ENCODE data around the gene IGSF9B. TPM values are rescaled to one million over a fixed set of nuclear protein-coding genes. Genes with fewer than 3 reads are reported as not detected.

Gene IGSF9B
- total and polyA plus RNA-seq, 9 donors = 4.7 to 17.1 (median 13.4) TPM

GRCh38 chr11:133974836-133975487, 18.2 kb upstream of the IGSF9B start:
- Histone ChIP-seq H3K27me3 (ENCODE audit: control insufficient read depth, insufficient read depth, low read length) (peaks cover 21% of the 10 kb centered on the region), H3K4me1 (ENCODE audit: control insufficient read depth, insufficient read depth, low read length) (no peaks in the 10 kb centered on the region), H3K9me3 (replicated peaks; ENCODE audit: control insufficient read depth, low read depth, low read length) (no peaks in the 10 kb centered on the region), H3K27ac (ENCODE audit: low read length) (no peak overlapping the region), H3K4me3 (ENCODE audit: low read length) (no peak overlapping the region), H3K36me3 (ENCODE audit: control insufficient read depth, insufficient read depth, low read length) (no peaks in the 10 kb centered on the region)
- DNase-seq = no peak
- WGBS (ENCODE audit: insufficient coverage) = 67% methylated on average over 12 of the region's 14 CpGs

- WGBS (ENCODE audit: insufficient coverage) = 44% methylated on average over 5 of the region's 11 CpGs
- no peak overlapping the region for H3K27ac ChIP-seq (ENCODE audit: low read length)
- H3K27me3 ChIP-seq (ENCODE audit: control insufficient read depth, insufficient read depth, low read length) = peaks cover 28% of the 10 kb centered on the region
- DNase-seq = no peak
- peaks cover 3% of the 10 kb centered on the region for H3K4me1 ChIP-seq (ENCODE audit: control insufficient read depth, insufficient read depth, low read length)
- H3K4me3 ChIP-seq (ENCODE audit: low read length) = no peak overlapping the region
- H3K36me3 ChIP-seq (ENCODE audit: control insufficient read depth, insufficient read depth, low read length) = no peaks in the 10 kb centered on the region
- no peaks in the 10 kb centered on the region for H3K9me3 ChIP-seq (replicated peaks; ENCODE audit: control insufficient read depth, low read depth, low read length)
Observed at GRCh38 chr11:133971881-133972280, 15.1 kb upstream of the IGSF9B start.

- no peaks in the 10 kb centered on the region for H3K36me3 ChIP-seq (ENCODE audit: control insufficient read depth, insufficient read depth, low read length)
- no peak for DNase-seq
- H3K27ac ChIP-seq (ENCODE audit: low read length) = no peak overlapping the region
- WGBS (ENCODE audit: insufficient coverage) = 83% methylated on average over 6 of the region's 11 CpGs
- H3K4me1 ChIP-seq (ENCODE audit: control insufficient read depth, insufficient read depth, low read length) = peaks cover 3% of the 10 kb centered on the region
- H3K9me3 ChIP-seq (replicated peaks; ENCODE audit: control insufficient read depth, low read depth, low read length) = no peaks in the 10 kb centered on the region
- no peak overlapping the region for H3K4me3 ChIP-seq (ENCODE audit: low read length)
- H3K27me3 ChIP-seq (ENCODE audit: control insufficient read depth, insufficient read depth, low read length) = peaks cover 25% of the 10 kb centered on the region
Observed at GRCh38 chr11:133969112-133969511, 12.3 kb upstream of the IGSF9B start.

- DNase-seq = no peak
- Histone ChIP-seq H3K4me1 (ENCODE audit: control insufficient read depth, insufficient read depth, low read length) (peaks cover 3% of the 10 kb centered on the region), H3K36me3 (ENCODE audit: control insufficient read depth, insufficient read depth, low read length) (no peaks in the 10 kb centered on the region), H3K27ac (ENCODE audit: low read length) (no peak overlapping the region), H3K4me3 (ENCODE audit: low read length) (no peak overlapping the region), H3K9me3 (replicated peaks; ENCODE audit: control insufficient read depth, low read depth, low read length) (no peaks in the 10 kb centered on the region), H3K27me3 (ENCODE audit: control insufficient read depth, insufficient read depth, low read length) (peaks cover 25% of the 10 kb centered on the region)
- WGBS (ENCODE audit: insufficient coverage) = 37% methylated on average over 4 of the region's 6 CpGs
Observed at GRCh38 chr11:133968300-133968699, 11.5 kb upstream of the IGSF9B start.

- H3K4me1 ChIP-seq (ENCODE audit: control insufficient read depth, insufficient read depth, low read length) = peaks cover 3% of the 10 kb centered on the region
- H3K9me3 ChIP-seq (replicated peaks; ENCODE audit: control insufficient read depth, low read depth, low read length) = no peaks in the 10 kb centered on the region
- no peak for DNase-seq
- peaks cover 25% of the 10 kb centered on the region for H3K27me3 ChIP-seq (ENCODE audit: control insufficient read depth, insufficient read depth, low read length)
- H3K4me3 ChIP-seq (ENCODE audit: low read length) = no peak overlapping the region
- H3K36me3 ChIP-seq (ENCODE audit: control insufficient read depth, insufficient read depth, low read length) = no peaks in the 10 kb centered on the region
- no peak overlapping the region for H3K27ac ChIP-seq (ENCODE audit: low read length)
- WGBS (ENCODE audit: insufficient coverage) = 68% methylated on average over 26 of the region's 28 CpGs
Observed at GRCh38 chr11:133967599-133968238, 11.0 kb upstream of the IGSF9B start.

GRCh38 chr11:133966921-133967598, 10.3 kb upstream of the IGSF9B start:
- H3K9me3 ChIP-seq (replicated peaks; ENCODE audit: control insufficient read depth, low read depth, low read length) = no peaks in the 10 kb centered on the region
- peaks cover 25% of the 10 kb centered on the region for H3K27me3 ChIP-seq (ENCODE audit: control insufficient read depth, insufficient read depth, low read length)
- peaks cover 3% of the 10 kb centered on the region for H3K4me1 ChIP-seq (ENCODE audit: control insufficient read depth, insufficient read depth, low read length)
- no peak for DNase-seq
- no peak overlapping the region for H3K27ac ChIP-seq (ENCODE audit: low read length)
- no peak overlapping the region for H3K4me3 ChIP-seq (ENCODE audit: low read length)
- WGBS (ENCODE audit: insufficient coverage) = 29% methylated on average over 43 of the region's 43 CpGs
- no peaks in the 10 kb centered on the region for H3K36me3 ChIP-seq (ENCODE audit: control insufficient read depth, insufficient read depth, low read length)

GRCh38 chr11:133966172-133966651, 9.4 kb upstream of the IGSF9B start:
- peaks cover 27% of the 10 kb centered on the region for H3K27me3 ChIP-seq (ENCODE audit: control insufficient read depth, insufficient read depth, low read length)
- no peak for DNase-seq
- WGBS (ENCODE audit: insufficient coverage) = 68% methylated on average over 6 of the region's 7 CpGs
- no peaks in the 10 kb centered on the region for H3K9me3 ChIP-seq (replicated peaks; ENCODE audit: control insufficient read depth, low read depth, low read length)
- H3K4me1 ChIP-seq (ENCODE audit: control insufficient read depth, insufficient read depth, low read length) = peaks cover 3% of the 10 kb centered on the region
- no peaks in the 10 kb centered on the region for H3K36me3 ChIP-seq (ENCODE audit: control insufficient read depth, insufficient read depth, low read length)
- H3K4me3 ChIP-seq (ENCODE audit: low read length) = no peak overlapping the region
- no peak overlapping the region for H3K27ac ChIP-seq (ENCODE audit: low read length)

- Histone ChIP-seq H3K27me3 (ENCODE audit: control insufficient read depth, insufficient read depth, low read length) (peaks cover 27% of the 10 kb centered on the region), H3K4me3 (ENCODE audit: low read length) (no peak overlapping the region), H3K9me3 (replicated peaks; ENCODE audit: control insufficient read depth, low read depth, low read length) (no peaks in the 10 kb centered on the region), H3K36me3 (ENCODE audit: control insufficient read depth, insufficient read depth, low read length) (no peaks in the 10 kb centered on the region), H3K27ac (ENCODE audit: low read length) (no peak overlapping the region), H3K4me1 (ENCODE audit: control insufficient read depth, insufficient read depth, low read length) (peaks cover 3% of the 10 kb centered on the region)
- DNase-seq = no peak
- 72% methylated on average over 7 of the region's 10 CpGs for WGBS (ENCODE audit: insufficient coverage)
Observed at GRCh38 chr11:133965031-133965601, 8.3 kb upstream of the IGSF9B start.

GRCh38 chr11:133964356-133964755, 7.6 kb upstream of the IGSF9B start:
- peaks cover 3% of the 10 kb centered on the region for H3K4me1 ChIP-seq (ENCODE audit: control insufficient read depth, insufficient read depth, low read length)
- WGBS (ENCODE audit: insufficient coverage) = 84% methylated on average over 7 of the region's 7 CpGs
- no peak overlapping the region for H3K27ac ChIP-seq (ENCODE audit: low read length)
- H3K9me3 ChIP-seq (replicated peaks; ENCODE audit: control insufficient read depth, low read depth, low read length) = no peaks in the 10 kb centered on the region
- peaks cover 28% of the 10 kb centered on the region for H3K27me3 ChIP-seq (ENCODE audit: control insufficient read depth, insufficient read depth, low read length)
- DNase-seq = no peak
- H3K4me3 ChIP-seq (ENCODE audit: low read length) = no peak overlapping the region
- no peaks in the 10 kb centered on the region for H3K36me3 ChIP-seq (ENCODE audit: control insufficient read depth, insufficient read depth, low read length)

GRCh38 chr11:133961890-133962289, 5.1 kb upstream of the IGSF9B start:
- DNase-seq = no peak
- Histone ChIP-seq H3K36me3 (ENCODE audit: control insufficient read depth, insufficient read depth, low read length) (no peaks in the 10 kb centered on the region), H3K27me3 (ENCODE audit: control insufficient read depth, insufficient read depth, low read length) (peaks cover 39% of the 10 kb centered on the region), H3K4me3 (ENCODE audit: low read length) (no peak overlapping the region), H3K4me1 (ENCODE audit: control insufficient read depth, insufficient read depth, low read length) (peaks cover 14% of the 10 kb centered on the region), H3K9me3 (replicated peaks; ENCODE audit: control insufficient read depth, low read depth, low read length) (no peaks in the 10 kb centered on the region), H3K27ac (ENCODE audit: low read length) (no peak overlapping the region)
- WGBS (ENCODE audit: insufficient coverage) = 71% methylated on average over 1 of the region's 8 CpGs
